Subcutaneous abdominal adipose tissue (tissue), 5 donors: ENCODE measurements around the gene YTHDC1.

ENCODE experiments used
- H3K27ac ChIP-seq: one replicate; pipeline ENCODE4 v1.7.0; 2013; ENCODE audit warnings: low read depth, mild to moderate bottlenecking, inconsistent platforms, low read length, moderate library complexity
- H3K27me3 ChIP-seq, 5 donors: one replicate each; pipeline ENCODE4 v1.7.0; 2013; ENCODE audit warnings: low read length in 5 of 5, inconsistent platforms in 1 of 5; ENCODE audit not compliant: control insufficient read depth in 5 of 5, insufficient read depth in 4 of 5
- H3K36me3 ChIP-seq, 5 donors: one replicate each; pipeline ENCODE4 v1.7.0; 2013; ENCODE audit warnings: low read length in 5 of 5; ENCODE audit not compliant: control insufficient read depth in 5 of 5, insufficient read depth in 5 of 5
- H3K4me1 ChIP-seq, 5 donors: one replicate each; pipeline ENCODE4 v1.7.0; 2013; ENCODE audit warnings: low read length in 5 of 5, mild to moderate bottlenecking in 3 of 5, moderate library complexity in 1 of 5; ENCODE audit not compliant: control insufficient read depth in 5 of 5, insufficient read depth in 5 of 5
- H3K4me3 ChIP-seq, 5 donors: one replicate each; pipeline ENCODE4 v1.7.0; 2013; ENCODE audit warnings: low read length in 5 of 5, low read depth in 1 of 5
- H3K9ac ChIP-seq, 5 donors: one replicate each; pipeline ENCODE4 v1.7.0; 2013; ENCODE audit warnings: low read length in 5 of 5, mild to moderate bottlenecking in 4 of 5, moderate library complexity in 3 of 5
- H3K9me3 ChIP-seq, 5 donors: one replicate each; pipeline ENCODE4 v1.7.0; 2013; ENCODE audit warnings: low read length in 5 of 5; ENCODE audit not compliant: control insufficient read depth in 5 of 5
- donor health status: healthy.
- donor health status: healthy.
- donor health status: healthy.
- donor health status: healthy.
- donor health status: healthy.

Gene YTHDC1

DNA sequence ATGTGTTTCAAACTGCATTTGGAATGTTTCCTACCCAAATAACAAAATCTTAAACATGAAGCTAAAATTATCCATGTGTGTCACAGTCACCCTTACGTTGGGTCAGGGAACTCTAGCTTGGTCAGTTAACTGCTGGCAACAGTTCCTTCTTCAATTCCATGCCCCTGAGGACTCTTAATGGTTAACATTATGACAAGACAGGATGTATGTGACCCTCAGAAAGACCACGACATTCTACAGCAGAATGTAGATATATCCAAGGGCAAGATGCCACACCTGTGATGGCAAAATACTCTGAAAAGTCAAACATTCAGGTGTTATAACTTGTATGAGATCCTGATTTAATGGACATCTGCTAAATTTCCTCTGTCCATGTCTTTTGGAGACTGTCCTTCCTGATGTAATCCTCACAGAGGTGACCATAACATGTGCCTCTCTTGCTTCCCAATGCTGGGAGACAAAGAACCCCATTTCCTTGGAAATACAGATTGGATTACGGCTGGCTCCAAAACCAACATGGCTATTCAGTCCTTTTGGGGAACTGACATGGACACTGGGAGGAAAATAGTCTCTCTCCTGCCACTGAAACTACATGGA is 39.1 kb downstream of the YTHDC1 start:
- no peak overlapping the region for H3K27ac ChIP-seq
- H3K36me3 ChIP-seq = peaks cover 22 to 41% (median 36%) of the 10 kb centered on the region in 5 donors
- H3K9ac ChIP-seq = no peak overlapping the region
- H3K27me3 ChIP-seq = no peaks in the 10 kb centered on the region
- no peak overlapping the region for H3K4me3 ChIP-seq
- H3K4me1 ChIP-seq = peaks cover 0 to 3% (median 0%) of the 10 kb centered on the region in 5 donors
- no peaks in the 10 kb centered on the region for H3K9me3 ChIP-seq

DNA sequence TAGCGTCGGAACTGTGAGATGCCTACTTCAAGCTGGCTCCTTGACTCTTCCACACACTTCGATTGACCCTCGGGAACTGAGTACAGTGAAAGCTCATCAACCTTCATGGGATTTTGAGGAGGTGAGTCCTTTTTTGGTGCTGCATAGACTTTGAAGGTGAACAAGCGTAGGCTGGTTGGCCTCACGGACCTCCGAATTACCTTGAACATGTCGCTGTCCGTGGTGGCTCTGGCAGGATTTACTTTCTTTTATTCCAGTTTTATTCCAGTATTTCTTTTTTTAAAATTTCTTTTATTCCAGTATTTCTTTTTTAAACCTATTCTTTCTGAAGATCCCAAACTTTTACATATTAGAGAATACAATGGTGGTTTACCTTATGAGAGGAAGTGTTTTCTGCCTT is 45.2 kb downstream of the YTHDC1 start:
- Histone ChIP-seq H3K4me3 (no peak overlapping the region), H3K4me1 (no peaks in the 10 kb centered on the region), H3K9me3 (no peaks in the 10 kb centered on the region), H3K9ac (no peak overlapping the region), H3K27ac (no peak overlapping the region), H3K27me3 (no peaks in the 10 kb centered on the region), H3K36me3 (no peaks in the 10 kb centered on the region)

GRCh38 chr4:68299492-68300457 is 50.1 kb downstream of the YTHDC1 start:
- Histone ChIP-seq H3K36me3 (no peaks in the 10 kb centered on the region), H3K4me1 (no peaks in the 10 kb centered on the region), H3K9ac (no peak overlapping the region), H3K9me3 (peaks cover 0 to 5% (median 0%) of the 10 kb centered on the region in 5 donors), H3K4me3 (no peak overlapping the region), H3K27me3 (no peaks in the 10 kb centered on the region), H3K27ac (no peak overlapping the region)

DNA sequence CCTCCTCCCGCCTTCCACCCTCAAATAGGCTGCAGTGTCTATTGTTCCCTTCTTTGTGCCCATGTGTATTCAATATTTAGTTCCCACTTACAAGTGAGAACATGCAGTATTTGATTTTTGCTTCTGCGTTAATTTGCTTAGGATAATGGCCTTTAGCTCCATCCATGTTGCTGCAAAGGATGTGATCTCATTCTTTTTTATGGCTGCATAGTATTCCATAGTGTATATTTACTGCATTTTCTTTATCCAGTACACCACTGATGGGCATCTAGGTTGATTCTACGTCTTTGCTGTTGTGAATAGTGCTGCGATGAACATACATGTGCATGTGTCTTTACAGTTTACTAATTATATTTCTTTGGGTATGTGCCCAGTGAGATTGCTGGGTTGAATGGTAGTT is 52.8 kb downstream of the YTHDC1 start:
- no peak overlapping the region for H3K9ac ChIP-seq
- no peaks in the 10 kb centered on the region for H3K27me3 ChIP-seq
- H3K4me3 ChIP-seq = no peak overlapping the region

DNA sequence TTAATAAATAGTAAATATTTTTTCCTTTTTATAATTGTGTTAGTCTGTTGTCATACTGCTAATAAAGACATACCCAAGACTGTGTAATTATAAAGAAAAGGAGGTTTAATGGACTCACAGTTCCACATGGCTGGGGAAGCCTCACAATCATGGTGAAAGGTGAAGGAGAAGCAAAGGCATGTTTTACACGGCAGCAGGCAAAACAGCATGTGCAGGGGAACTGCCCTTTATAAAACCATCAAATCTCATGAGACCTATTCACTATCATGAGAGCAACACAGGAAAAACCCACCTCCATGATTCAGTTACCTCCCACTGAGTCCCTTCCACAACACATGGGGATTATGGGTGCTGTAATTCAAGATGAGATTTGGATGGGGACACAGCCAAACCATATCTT is 58.6 kb downstream of the YTHDC1 start:
- Histone ChIP-seq H3K4me3 (no peak overlapping the region), H3K27me3 (no peaks in the 10 kb centered on the region), H3K9ac (no peak overlapping the region), H3K4me1 (no peaks in the 10 kb centered on the region), H3K36me3 (no peaks in the 10 kb centered on the region), H3K27ac (no peak overlapping the region), H3K9me3 (no peaks in the 10 kb centered on the region)

More for the DNA sequence above, 52.8 kb downstream of the YTHDC1 start:
- Histone ChIP-seq H3K27ac (no peak overlapping the region), H3K9me3 (peaks cover 0 to 5% (median 0%) of the 10 kb centered on the region in 5 donors), H3K36me3 (no peaks in the 10 kb centered on the region), H3K4me1 (no peaks in the 10 kb centered on the region)

DNA sequence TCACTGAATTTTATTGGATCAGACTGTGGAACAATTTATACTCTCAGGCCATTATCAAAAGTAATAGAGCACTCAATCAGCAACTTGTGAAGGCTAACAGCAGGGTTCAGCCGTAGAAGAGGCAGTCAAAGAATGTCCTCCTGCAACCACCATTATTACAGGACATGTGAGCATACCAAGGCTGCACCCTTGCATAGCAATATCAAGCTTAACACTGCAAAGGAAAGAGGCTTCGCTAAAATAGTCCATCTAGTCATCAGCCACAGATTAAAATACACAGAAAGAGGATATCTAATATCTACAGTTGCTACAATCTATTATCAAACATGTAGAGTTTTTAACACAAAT is 61.5 kb downstream of the YTHDC1 start:
- H3K27me3 ChIP-seq = no peaks in the 10 kb centered on the region
- no peak overlapping the region for H3K9ac ChIP-seq
- no peaks in the 10 kb centered on the region for H3K4me1 ChIP-seq
- H3K9me3 ChIP-seq = no peaks in the 10 kb centered on the region
- no peak overlapping the region for H3K4me3 ChIP-seq
- H3K36me3 ChIP-seq = no peaks in the 10 kb centered on the region
- no peak overlapping the region for H3K27ac ChIP-seq

DNA sequence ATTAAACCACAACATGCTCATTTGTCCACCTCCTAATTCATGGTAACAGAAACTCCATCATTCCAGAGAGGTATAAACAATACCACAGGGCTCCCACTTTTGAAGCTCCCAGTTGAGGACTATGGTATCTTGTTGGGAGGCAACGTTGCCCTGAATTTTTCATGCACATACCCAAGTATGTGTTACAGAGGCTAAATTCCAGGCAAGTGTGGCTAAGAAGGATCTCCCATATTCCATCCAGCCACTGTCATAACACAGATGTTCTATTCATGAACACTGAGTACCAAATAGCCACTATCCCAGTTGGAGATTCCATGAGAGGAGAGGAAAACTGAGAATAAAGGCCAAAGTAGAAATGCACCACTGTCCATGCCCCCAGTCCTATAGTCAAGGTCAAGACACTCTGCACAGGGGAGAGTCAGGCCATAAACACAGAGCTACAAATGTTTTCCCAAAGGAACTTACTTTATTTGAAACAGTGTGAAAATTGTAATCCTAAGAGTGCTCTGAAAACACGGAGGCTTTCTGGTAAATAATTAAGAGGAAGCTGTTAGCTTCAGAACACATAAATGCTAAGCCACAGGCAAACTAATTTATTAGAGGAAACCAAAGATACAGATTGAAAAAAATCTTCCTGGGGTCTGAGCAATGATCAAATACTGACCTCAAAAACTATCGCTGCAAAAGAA is 62.0 kb downstream of the YTHDC1 start:
- no peaks in the 10 kb centered on the region for H3K9me3 ChIP-seq
- no peaks in the 10 kb centered on the region for H3K36me3 ChIP-seq
- H3K27ac ChIP-seq = no peak overlapping the region
- H3K9ac ChIP-seq = no peak overlapping the region
- no peaks in the 10 kb centered on the region for H3K4me1 ChIP-seq
- no peaks in the 10 kb centered on the region for H3K27me3 ChIP-seq
- H3K4me3 ChIP-seq = no peak overlapping the region

GRCh38 chr4:68283714-68284113 is 66.2 kb downstream of the YTHDC1 start:
- no peaks in the 10 kb centered on the region for H3K4me1 ChIP-seq
- no peaks in the 10 kb centered on the region for H3K27me3 ChIP-seq
- H3K27ac ChIP-seq = no peak overlapping the region
- H3K9me3 ChIP-seq = no peaks in the 10 kb centered on the region
- no peaks in the 10 kb centered on the region for H3K36me3 ChIP-seq
- H3K9ac ChIP-seq = no peak overlapping the region
- no peak overlapping the region for H3K4me3 ChIP-seq

DNA sequence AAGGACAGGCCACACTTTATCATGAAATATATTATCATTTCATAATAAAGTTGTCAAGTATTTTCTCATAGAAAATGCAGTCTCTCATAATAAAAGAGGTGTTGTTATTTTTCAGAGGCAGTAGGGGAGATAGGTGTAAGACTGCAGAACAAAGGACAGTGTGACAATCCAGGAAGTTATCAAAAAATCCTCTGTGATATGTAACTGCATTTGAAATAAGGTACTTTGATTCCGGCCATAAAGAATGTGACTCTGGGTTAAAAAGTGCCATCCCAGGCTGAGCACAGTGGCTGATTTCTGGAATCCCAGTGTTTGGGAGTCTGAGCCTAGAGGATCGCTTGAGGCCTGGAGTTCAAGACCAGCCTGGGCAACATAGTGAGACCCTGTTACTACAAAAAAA is 66.8 kb downstream of the YTHDC1 start:
- Histone ChIP-seq H3K9me3 (no peaks in the 10 kb centered on the region), H3K4me1 (no peaks in the 10 kb centered on the region), H3K9ac (no peak overlapping the region), H3K27me3 (no peaks in the 10 kb centered on the region), H3K27ac (no peak overlapping the region), H3K36me3 (no peaks in the 10 kb centered on the region), H3K4me3 (no peak overlapping the region)
